RCC 7860 (cell line): ENCODE results near the gene CC2D1B.

Source experiments
- DNase-seq: peaks from one replicate; pipeline ENCODE4 v3.0.0-alpha.2; 2015; ENCODE audit warnings: low spot score
- FAIRE-seq: peaks from 2 replicates; lab custom pipeline; 2012; peaks lifted over from hg19 to GRCh38; lab: Jason Lieb, UNC

CC2D1B gene

GRCh38 chr1:52306227-52307006 lies 59.6 kb downstream of the CC2D1B start:
- no peak for FAIRE-seq
- DNase-seq, result no peak

- DNase-seq (no peak), FAIRE-seq (no peak)
These were observed 60.4 kb downstream of the CC2D1B start for GRCh38 chr1:52305417-52306226.
